Activated CD4-positive, CD25-positive, alpha-beta regulatory T cell treated with anti-CD3 and anti-CD28 coated beads, Interleukin-2, amount 50 U/mL, for 24 hours (primary cell): ENCODE measurements around the gene TNS1.
A peak's percentile ranks its signal among the peaks of the same experiment; 100 is the strongest.

Experiments used
- ATAC-seq, 2 donors: fragments of 150-1000 bp; cut with Tn5 transposase; one replicate each; pipeline ENCODE4 v1.10.0; 2021; ENCODE audit warnings: mild to moderate bottlenecking in 1 of 2, moderate library complexity in 1 of 2

The TNS1 gene

DNA sequence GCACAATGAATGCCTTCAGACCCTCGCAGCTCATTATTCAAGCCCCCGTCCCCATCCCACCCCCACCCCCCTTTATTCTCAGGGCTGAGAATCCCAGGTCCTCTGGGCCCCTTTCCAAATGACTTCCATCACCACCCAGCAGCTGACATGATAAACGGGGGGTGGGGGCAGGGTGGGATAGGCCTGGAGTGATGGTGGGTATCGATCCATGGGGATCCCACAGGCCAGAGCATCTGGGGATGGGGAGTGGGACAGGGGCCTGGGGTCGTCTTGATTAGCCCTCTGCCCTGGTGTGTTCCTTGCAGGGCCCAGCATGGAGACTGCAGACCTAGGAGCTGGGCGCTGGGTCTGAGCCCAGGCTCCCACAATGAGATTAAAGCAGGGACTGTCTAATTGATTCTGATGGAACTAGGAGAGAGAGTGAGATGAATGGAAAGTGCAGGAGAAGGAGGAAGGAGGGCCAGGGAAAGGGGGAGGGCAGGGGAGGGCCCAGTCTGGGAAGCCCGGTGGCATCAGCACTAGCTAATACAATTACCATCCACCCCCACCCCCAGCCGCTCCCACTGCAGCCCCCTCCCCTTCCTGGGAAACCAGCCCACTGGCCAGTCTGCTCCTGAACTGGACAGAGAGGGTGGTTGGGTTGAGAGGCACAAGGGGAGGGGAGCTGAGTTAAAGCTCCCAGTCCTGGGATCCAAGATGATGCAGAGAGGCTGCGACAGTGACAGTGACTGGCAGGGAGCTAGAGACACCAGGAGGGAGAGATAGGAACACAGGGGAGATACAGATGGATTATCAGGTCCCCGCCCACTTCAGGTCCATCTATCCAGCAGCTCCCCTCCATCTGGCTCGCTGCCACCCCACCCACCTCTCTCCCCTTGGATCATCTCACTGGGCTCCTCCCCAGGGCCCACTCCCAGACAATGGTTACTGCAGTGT lies 13.1 kb upstream of the TNS1 start:
- ATAC-seq = no peak

DNA sequence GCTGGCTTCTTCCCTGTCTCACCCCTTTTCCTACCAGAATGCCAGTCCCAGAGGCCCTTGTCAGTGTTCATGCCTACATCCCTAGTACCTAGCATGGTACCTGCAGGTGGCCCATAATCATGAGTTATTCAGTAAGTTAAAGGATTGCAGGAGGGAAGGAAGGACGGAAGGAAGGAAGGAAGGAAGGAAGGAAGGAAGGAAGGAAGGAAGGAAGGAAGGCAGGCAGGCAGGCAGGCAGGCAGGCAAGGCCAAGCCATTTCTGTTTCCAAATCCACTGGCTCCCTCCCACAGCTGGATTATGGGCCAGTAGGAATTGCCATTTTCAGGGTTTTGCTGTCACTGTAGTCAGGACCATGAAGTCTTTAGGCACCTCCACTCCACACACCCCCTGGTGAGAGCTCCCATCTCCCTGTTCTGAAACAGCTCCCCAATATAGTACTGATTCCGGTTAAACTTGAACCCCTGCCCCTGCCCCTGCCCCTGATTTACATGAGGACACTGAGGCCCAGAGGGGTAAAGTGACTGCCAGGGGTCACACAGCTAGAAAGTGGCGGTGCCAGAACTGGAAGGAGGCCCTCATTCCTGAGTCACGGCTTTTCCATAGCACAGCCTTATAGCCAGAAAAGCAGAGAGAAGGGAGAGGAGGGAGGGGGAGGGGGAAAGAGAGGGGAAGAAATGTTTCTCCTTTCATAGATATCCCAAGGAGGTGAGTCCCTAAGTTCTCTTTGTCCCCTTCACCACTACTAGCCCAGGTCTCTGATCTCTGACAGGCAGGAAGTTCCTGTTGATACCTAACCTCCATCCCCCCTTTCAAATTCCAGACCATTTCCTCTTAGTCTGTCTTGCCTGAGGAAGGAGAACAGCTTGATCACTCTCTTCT lies 12.2 kb upstream of the TNS1 start:
- no peak for ATAC-seq

DNA sequence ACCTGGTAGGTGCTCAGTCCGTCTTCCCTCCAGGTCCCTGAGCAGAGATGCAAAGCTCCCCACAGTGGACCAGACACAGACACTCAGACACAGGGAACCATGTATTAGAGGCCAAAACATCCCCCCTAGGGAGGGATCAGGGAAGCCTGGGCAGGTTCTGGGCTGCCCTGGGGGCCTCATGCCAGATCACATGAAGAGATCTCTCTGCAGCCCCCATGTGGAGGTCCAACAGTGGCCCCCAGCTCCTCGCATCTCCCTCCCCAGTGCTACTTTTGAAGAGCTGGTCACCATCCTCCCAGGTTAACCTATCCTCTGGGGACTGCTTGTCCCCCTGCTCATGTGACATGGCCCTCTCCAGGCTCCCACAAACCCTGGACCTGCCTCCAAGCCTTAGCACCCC lies 10.5 kb upstream of the TNS1 start:
- no peak for ATAC-seq

DNA sequence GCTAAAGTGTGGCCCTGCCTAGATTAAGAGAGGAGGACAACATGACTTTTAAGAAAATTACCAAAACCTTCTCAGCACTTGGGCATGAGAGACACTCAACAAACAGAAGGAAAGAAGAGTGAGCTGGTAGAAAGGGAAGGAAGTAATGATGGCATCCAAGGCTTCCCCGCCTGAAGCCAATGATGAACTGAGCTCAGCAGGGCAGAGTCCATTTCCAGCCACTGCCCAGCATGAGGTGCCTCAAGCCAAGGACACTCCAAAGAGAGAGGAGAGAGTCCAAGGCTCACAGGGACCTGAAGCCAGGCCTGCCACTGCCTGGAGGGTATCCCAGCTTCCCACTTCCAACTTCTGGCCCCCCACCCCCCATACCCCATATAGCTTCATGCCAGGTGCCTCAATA lies 9.5 kb upstream of the TNS1 start:
- no peak for ATAC-seq

DNA sequence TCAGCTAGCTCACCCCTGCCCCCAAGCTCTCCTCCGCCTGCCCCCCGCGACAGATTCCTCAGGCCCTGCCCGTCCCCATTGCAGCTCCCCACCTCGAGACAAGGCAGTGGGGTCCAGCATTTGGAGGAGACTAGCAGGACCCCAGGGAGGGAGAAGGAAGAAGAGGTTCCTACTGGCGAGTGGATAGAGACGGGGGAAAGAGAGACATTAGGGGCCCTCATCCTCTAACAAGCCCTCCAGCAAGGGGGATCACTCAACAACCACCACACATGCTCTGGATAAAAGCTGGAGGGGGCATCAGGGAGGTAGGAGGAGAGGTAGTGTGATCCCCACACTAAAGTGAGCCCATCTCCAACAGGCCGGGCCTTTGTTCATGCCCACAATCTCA lies 8.9 kb upstream of the TNS1 start:
- ATAC-seq = no peak

DNA sequence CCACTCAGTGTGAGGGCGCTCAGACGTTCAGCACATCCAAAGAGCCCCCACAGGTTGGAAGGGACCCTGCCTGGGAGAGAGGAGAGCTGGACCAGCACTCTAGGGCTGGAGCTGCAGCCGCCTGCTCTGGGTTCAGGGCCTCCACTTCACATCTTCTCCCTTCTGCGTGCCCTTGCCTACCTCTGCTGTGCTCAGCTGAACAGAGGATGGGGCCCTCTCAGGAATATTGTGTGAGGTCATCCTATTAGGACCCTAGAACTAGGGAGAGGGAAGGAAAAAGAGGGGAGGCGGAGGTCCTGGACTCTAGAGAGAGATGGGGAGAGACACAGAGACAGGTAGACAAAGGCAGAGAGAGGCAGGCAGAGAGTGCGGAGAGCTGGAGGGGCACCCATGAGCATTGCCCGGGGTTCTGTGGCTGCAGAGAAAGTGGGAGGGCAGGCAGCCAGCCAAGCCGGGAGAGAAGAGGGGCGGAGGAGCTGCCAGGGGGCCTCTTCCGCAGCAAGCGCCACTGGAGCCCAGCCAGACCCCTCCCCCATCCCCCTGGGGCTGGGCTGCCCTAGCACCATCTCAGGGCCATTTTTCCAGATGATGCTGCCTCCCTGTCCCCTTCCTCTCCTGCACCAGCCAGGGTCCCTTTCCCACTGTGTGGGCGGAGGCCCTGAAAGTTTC lies 8.3 kb upstream of the TNS1 start:
- no peak for ATAC-seq

DNA sequence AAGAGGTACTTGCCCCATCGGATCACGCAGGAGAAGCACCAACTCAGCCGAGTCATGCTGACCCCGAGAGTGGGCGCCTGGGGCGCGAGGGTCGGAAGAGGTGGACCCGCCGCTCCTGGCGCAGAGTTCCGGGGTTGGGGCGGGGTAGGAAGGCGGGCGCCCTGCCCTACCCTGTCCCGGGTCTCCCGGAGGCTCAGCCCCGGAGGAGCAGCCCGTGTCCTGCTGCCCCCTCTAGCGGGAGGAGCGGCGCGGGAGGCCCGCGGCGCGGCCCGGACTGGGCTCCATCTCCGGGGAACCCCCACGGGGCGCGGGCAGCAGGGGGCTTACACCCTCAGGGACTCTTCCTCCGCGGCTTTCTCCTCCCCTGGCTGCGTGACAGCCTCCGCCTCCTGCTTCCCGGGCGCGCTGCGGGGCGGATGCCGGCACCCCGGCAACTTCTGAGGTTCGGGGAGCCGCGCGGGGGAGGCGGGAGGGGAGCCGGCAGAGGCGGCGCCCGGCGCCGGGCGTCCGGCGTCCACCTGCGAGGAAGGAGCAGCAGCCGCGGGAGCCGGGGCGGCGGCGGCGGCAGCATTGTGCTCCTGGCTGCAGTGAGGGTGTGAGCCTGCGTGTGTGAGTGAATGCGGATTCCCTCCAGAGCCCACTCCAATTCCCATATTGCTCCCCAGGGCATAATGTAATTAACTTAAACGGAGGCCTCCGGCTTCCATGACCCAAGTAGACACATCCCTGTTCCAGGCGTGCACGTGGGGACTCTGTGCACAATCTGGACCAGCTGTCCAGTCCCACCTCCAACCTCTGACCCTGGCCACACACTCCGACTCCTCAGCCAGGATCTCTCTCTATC lies 7.6 kb upstream of the TNS1 start:
- peak; percentile 38 to 42 for ATAC-seq

DNA sequence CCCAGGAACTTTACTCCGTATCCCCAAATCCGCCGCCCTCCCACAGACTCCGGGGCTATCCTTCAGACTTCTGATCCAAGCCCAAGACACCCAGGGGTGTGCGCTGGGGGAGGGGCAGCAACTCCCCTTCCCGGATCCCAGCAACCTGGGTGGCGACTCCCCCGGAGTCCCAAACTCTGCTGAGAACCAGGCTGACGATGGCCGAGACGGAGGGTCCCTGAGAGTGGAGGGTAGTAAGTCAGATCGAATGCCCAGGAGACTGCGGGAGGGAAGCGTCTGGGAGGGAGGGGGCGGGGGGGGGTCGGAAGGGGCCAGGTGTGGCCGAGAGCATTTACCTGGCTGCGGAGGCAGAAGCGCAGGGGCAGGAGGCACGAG lies 7.0 kb upstream of the TNS1 start:
- no peak for ATAC-seq

DNA sequence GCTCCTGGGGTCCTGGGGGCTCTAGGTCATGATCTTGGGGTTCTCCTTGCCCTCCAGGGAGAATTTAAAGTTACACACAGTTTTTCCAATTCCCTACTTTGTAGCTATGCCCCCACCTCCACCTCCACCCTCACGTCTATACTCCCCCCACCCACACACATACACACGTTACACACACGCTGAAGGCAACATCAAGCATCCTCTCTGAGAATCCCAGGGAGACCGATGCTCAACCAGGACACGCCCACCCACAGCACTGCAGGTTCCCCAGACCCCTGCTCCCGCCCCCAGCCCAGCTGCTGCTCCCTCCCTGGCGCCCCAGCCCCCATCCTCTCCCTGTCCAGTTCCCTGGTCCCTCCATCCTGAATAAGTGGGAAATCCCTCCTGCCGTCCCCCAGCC lies 6.4 kb upstream of the TNS1 start:
- no peak for ATAC-seq

DNA sequence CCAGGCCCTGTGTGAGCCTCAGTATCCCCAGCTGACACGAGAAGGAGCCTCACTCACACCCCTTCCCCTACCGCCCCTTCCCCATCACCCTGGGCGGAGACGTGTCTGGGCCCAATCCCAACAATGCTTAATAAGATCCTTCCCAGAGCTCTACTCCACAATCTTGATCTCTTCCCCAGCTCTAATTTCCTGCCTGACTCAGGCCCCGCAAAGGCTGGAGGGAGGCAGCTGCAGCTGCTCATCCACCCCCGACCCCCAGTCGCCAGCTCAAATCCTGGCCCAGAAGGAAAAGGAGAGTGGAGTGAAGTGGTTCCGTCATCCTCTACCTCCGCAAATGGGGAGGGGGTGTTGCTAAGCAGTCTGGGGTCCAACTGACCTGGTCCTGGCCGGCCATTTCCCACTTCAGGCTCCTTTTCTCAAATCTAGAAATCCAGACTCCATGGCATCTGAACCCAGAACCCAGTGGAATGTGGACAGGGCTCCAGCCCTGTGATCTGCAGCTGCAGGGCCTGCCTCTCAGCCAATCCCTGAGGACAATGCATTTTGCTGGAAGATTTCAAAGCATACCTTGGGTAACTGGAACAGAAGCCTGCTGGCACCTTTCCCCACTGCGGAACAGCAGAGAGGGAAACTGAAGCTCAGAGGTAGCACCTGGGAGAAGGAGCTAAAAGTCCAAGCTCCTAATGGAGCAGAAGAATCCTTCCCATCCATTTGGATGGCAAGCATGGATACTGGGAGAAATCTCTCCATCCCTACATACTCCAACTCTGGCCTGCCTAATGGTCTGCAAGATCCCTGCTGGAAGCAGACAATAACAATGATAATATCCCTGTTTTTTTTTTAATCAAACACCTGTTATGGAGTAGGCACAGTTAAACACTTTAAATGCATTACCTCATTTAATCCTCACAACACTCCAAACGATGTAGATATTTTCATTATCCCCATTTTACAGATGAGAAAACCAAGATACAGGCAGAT lies 5.6 kb upstream of the TNS1 start:
- ATAC-seq = no peak

DNA sequence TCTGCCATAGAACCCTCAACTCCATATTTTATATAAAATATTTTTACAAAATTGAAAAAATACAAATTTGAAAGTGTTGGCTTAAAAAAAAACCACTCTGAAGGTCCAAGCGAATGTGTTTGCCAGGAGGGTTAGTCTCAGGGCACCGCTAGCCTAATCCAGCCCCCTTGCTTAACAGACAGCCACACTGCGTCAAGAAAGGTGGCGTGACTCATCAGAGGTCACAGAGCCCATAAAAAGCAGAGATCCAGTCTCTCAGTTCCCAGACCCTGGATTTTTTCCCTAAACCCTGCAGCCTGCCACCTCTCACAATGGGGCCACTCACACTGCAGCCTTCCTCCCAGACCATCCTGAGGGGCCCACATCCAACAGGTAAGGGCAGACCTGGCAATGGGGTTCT lies 3.9 kb upstream of the TNS1 start:
- no peak for ATAC-seq

DNA sequence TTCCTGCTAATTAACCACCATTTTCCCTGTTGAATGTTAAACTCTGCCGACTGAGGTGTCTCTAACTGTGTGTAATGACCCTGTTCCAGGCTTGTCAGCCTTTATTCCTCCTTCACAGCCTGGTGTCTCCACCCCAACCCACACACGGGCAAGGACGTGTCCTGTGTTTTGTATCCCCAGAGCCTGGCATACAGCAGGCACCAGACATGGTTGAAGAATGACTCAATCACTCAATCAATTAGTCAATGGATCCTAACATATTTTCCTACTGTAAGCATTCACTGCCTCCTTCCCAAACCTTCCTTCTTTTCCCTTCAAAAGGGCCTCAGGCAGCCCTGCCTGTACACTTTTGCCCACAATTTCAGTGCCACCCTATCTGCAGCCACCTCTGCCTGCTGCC lies 2.7 kb upstream of the TNS1 start:
- no peak for ATAC-seq

DNA sequence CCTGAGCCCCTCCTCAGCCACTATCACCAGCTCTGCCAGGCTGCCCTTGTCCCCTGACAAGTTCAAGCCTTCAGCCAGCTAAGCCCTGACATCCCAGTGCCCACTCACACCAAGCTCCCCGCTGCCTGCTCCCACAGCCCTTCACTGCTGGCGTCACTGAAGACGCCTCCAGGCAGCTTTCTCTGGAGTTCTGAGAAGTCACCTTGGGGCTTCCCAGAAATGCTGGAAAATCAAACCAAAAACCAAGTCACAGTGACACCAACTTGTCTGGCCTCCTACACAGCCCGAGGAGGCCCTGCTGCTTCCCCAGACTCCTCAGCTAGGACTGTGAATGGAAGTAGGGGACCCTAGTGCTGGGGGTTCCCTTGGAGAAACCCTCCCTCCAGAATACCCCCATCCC lies 2.2 kb upstream of the TNS1 start:
- ATAC-seq = no peak

DNA sequence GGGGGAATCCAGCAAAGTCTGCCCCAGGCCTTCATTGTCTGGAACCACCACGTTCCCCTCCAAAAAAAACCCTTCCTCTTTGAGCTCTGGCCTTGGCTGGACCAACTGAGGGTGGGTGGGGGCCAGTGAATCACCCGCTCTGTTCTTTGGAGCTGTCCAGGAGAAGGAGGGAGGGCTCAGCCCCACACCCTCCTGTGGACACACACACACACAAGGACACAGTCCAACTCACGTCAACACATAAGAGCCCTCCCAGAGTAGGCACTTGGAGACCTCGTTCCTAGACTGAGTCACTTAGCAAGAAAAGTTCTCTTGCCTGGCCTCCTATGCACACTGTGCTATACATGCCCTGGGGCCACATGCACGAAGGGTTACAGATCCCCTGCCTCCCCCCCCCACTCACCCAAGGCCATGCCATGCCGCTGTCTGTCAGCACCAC lies 1.2 kb upstream of the TNS1 start:
- ATAC-seq = peak in 1 of 2 donors; percentile 34

DNA sequence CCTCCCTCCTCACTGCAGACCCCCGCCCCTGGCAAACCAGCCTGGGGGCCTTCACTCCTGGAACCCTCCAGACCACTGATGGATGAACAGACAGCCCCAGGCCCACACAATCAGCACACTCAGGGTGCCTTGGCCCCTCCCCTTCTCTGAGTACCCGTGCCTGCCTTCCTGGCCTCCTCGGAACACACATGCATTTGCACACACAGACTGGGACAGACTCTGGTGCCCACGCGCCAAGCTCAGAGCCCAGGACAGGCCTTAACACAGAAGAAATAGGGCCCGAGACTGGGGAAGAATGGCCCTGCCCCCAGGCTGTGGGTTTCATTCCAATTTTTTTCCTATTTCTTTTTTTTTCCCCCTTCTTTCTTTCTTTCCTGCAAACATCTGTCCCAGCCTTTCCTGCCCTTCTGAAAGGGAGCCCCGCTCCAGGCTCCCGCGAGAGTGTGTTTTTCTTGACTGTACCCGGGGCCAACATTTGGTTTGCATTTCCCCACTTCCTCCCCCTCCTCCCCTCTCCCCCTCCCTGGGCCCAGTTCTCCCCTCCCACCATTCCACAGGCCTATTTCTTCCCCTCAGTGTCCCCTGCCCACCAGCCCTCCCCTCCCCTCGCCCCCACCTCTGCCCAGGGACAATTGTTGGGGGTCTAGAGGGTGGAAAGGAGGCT lies 618 bp upstream of the TNS1 start:
- ATAC-seq = no peak

DNA sequence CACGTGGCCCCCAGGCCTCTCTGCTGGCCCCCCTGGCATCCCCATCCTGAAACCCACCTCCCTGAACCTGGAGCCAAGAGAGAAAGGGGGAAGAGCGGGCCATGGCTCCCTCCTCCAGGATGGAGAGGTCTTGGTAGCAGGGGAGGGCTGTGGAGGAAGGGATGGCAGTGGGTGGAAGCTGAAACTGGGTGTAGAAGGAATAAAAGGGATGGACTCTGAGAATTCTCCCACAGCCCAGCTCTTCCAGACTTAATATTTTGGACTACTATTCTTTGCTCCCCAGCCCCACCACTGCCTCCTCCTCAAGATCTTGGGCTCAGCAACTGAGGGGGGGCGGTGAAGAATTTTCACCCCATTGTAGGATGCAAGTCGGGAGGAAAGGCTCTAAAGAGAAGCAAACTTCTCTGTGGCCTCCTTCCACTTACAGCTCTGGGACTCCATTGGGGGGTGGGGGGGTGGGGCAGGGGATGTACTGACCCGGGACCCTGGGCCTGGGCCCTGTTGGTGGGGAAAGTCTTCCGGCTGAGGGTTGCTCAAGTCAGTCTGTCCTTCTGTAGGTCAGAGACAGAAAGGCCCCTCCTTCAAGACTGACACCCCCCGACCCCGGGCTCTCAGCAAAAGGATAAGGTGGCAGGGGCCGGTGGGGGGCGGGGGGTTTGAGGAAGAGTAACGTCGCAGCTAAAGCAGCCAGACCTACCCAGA lies 501 bp downstream of the TNS1 start:
- ATAC-seq = no peak

DNA sequence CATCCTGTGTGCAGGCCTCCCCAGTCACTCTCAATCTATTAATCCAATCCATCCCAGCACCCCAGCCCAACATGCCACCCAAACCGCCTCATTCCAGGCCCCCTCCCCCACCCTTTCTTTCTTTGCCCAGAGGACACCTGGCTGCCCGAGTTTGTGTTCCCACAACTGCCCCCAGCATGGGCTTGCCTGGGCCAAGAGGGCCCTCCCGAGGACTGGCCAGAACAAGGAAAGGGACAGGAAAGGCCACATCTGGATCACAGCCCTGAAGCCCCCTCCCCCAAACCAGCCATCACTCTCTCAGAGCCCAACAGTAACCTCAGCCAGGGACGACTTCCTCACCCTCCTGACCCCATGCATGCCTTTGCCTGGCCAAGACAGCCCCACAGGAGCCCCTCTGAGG lies 1.2 kb downstream of the TNS1 start:
- ATAC-seq = no peak

DNA sequence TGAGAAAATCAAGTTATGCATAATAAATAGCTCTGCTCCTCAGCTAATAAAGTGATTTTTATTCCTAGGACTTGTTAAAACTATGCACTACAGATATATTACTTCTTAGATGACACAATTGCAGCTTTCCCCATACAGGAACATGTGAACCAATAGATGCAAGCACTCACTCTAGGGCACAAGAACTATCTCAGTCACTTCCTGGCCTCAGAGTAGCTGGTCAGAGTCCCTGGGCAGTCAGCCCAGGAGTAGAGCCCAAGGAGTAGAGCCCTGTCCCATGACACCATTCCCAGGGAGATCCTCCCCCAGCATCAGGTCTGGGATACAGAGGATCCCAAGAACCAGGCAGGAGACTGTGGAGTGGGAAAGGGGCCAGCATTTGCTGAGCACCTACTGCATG lies 2.7 kb downstream of the TNS1 start:
- no peak for ATAC-seq

DNA sequence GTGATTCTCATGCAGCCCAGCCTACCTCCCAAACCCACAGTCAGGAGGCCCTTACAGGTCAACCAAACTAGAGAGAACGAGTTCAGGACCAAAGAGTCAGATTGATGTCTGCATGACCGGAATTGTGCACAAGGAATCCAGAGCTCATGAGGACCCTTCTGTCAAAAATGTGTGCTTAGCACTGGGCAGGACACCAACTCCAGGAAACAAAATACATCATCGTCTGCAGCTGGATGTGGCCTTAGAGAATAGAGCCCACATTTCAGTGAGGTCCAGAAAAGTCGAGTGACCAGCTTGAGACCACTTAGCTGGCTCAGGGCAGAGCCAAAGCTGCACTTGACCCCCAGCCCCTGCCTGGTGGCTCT lies 3.2 kb downstream of the TNS1 start:
- ATAC-seq = no peak
